Cerebellar nuclear complex (tissue), 1 donor: ENCODE results near the gene TPPP.

Experiments used
- DNase-seq, 2 experiments: peaks; one replicate each; lab custom pipeline; 2025; lab: John Stamatoyannopoulos, UW

Gene TPPP

GRCh38 chr5:677131-678101 is 15.7 kb downstream of the TPPP start:
- DNase-seq = no peak

- DNase-seq = no peak
Observed at GRCh38 chr5:676699-677076, 16.5 kb downstream of the TPPP start.

- no peak for DNase-seq
Observed at GRCh38 chr5:675871-676698, 17.1 kb downstream of the TPPP start.

- no peak for DNase-seq
Observed at GRCh38 chr5:675111-675870, 17.9 kb downstream of the TPPP start.

GRCh38 chr5:674630-675011 is 18.5 kb downstream of the TPPP start:
- DNase-seq = no peak

GRCh38 chr5:673831-674629 is 19.1 kb downstream of the TPPP start:
- no peak for DNase-seq

- DNase-seq = no peak
Observed at GRCh38 chr5:673161-673830, 19.9 kb downstream of the TPPP start.

- DNase-seq = no peak
Observed at GRCh38 chr5:672329-673160, 20.6 kb downstream of the TPPP start.

- peak in 1 of 2 experiments; percentile 47 for DNase-seq
Observed at GRCh38 chr5:671459-672328, 21.5 kb downstream of the TPPP start.

GRCh38 chr5:670396-671270 is 22.5 kb downstream of the TPPP start:
- no peak for DNase-seq

- DNase-seq = no peak
Observed at GRCh38 chr5:669842-670395, 23.2 kb downstream of the TPPP start.

- DNase-seq = no peak
Observed at GRCh38 chr5:669111-669841, 23.9 kb downstream of the TPPP start.

GRCh38 chr5:668283-668995 is 24.7 kb downstream of the TPPP start:
- no peak for DNase-seq

GRCh38 chr5:666816-667498 is 26.2 kb downstream of the TPPP start:
- DNase-seq = no peak

GRCh38 chr5:665956-666711 is 27.0 kb downstream of the TPPP start:
- no peak for DNase-seq
